Parathyroid adenoma (tissue), 2 donors: ENCODE results near the gene GATA6.

ENCODE experiments used
- H2AFZ ChIP-seq: fragments of 300-600 bp; sonication (generic); one replicate; pipeline ENCODE4 v1.7.0; 2017; ENCODE audit warnings: antibody characterized with exemption, mild to moderate bottlenecking
- H3K27ac ChIP-seq: fragments of 300-600 bp; sonication (generic); one replicate; pipeline ENCODE4 v1.7.0; 2017
- H3K27me3 ChIP-seq: fragments of 300-600 bp; sonication (generic); one replicate; pipeline ENCODE4 v1.7.0; 2017; ENCODE audit warnings: low read length; ENCODE audit not compliant: control insufficient read depth, insufficient read depth
- H3K36me3 ChIP-seq: fragments of 300-600 bp; sonication (generic); one replicate; pipeline ENCODE4 v1.7.0; 2017; ENCODE audit warnings: low read length; ENCODE audit not compliant: control insufficient read depth, insufficient read depth
- H3K4me1 ChIP-seq: fragments of 300-600 bp; sonication (generic); one replicate; pipeline ENCODE4 v1.7.0; 2017; ENCODE audit warnings: control low read depth
- H3K4me2 ChIP-seq: fragments of 300-600 bp; sonication (generic); one replicate; pipeline ENCODE4 v1.7.0; 2017; ENCODE audit warnings: low read length
- H3K4me3 ChIP-seq: fragments of 300-600 bp; sonication (generic); one replicate; pipeline ENCODE4 v1.7.0; 2017; ENCODE audit warnings: low read depth, low read length
- H3K79me2 ChIP-seq: fragments of 300-600 bp; sonication (generic); one replicate; pipeline ENCODE4 v1.7.0; 2017; ENCODE audit warnings: control low read depth
- H3K9ac ChIP-seq: fragments of 300-600 bp; sonication (generic); one replicate; pipeline ENCODE4 v1.7.0; 2017; ENCODE audit warnings: mild to moderate bottlenecking
- H3K9me3 ChIP-seq: fragments of 300-600 bp; sonication (generic); one replicate; pipeline ENCODE4 v1.7.0; 2017; ENCODE audit warnings: low read length; ENCODE audit not compliant: control insufficient read depth
- CTCF ChIP-seq: fragments of 300-600 bp; sonication (generic); IDR thresholded peaks from one replicate; pipeline ENCODE4 v1.7.0; 2017; ENCODE audit warnings: antibody characterized with exemption, mild to moderate bottlenecking
- donor health status: primary hyperparathyroidism.

GATA6 gene

GRCh38 chr18:22204214-22204536 lies 34.8 kb downstream of the GATA6 start:
- no peaks in the 10 kb centered on the region for H3K36me3 ChIP-seq
- H3K4me1 ChIP-seq: no peaks in the 10 kb centered on the region
- no peak for TF ChIP-seq CTCF
- no peaks in the 10 kb centered on the region for H3K27me3 ChIP-seq
- H3K4me3 ChIP-seq: no peak overlapping the region
- no peak overlapping the region for H3K4me2 ChIP-seq
- H3K27ac ChIP-seq: no peak overlapping the region
- H3K9ac ChIP-seq: no peak overlapping the region
- no peak overlapping the region for H2AFZ ChIP-seq
- no peaks in the 10 kb centered on the region for H3K79me2 ChIP-seq
- no peaks in the 10 kb centered on the region for H3K9me3 ChIP-seq

- Histone ChIP-seq H3K4me2 (no peak overlapping the region), H3K27me3 (no peaks in the 10 kb centered on the region), H3K9me3 (no peaks in the 10 kb centered on the region), H2AFZ (no peak overlapping the region), H3K79me2 (no peaks in the 10 kb centered on the region), H3K36me3 (no peaks in the 10 kb centered on the region), H3K27ac (no peak overlapping the region), H3K9ac (no peak overlapping the region), H3K4me1 (no peaks in the 10 kb centered on the region), H3K4me3 (no peak overlapping the region)
- TF ChIP-seq CTCF: no peak
These were observed 35.6 kb downstream of the GATA6 start for GRCh38 chr18:22204996-22205395.

- H3K36me3 ChIP-seq: no peaks in the 10 kb centered on the region
- H3K4me3 ChIP-seq: no peak overlapping the region
- H3K9ac ChIP-seq: no peak overlapping the region
- no peaks in the 10 kb centered on the region for H3K27me3 ChIP-seq
- H3K4me1 ChIP-seq: no peaks in the 10 kb centered on the region
- no peak overlapping the region for H2AFZ ChIP-seq
- H3K79me2 ChIP-seq: no peaks in the 10 kb centered on the region
- no peak for TF ChIP-seq CTCF
- no peaks in the 10 kb centered on the region for H3K9me3 ChIP-seq
- H3K27ac ChIP-seq: no peak overlapping the region
- no peak overlapping the region for H3K4me2 ChIP-seq
These were observed 37.8 kb downstream of the GATA6 start for GRCh38 chr18:22207021-22207758.

GRCh38 chr18:22210311-22210754 lies 40.9 kb downstream of the GATA6 start:
- no peak for TF ChIP-seq CTCF
- Histone ChIP-seq H3K4me3 (no peak overlapping the region), H3K27ac (no peak overlapping the region), H3K36me3 (no peaks in the 10 kb centered on the region), H3K9ac (no peak overlapping the region), H3K4me2 (no peak overlapping the region), H2AFZ (no peak overlapping the region), H3K9me3 (no peaks in the 10 kb centered on the region), H3K27me3 (no peaks in the 10 kb centered on the region), H3K4me1 (no peaks in the 10 kb centered on the region), H3K79me2 (no peaks in the 10 kb centered on the region)

GRCh38 chr18:22211657-22212056 lies 42.3 kb downstream of the GATA6 start:
- Histone ChIP-seq H3K4me1 (no peaks in the 10 kb centered on the region), H2AFZ (no peak overlapping the region), H3K9me3 (no peaks in the 10 kb centered on the region), H3K36me3 (no peaks in the 10 kb centered on the region), H3K79me2 (no peaks in the 10 kb centered on the region), H3K27me3 (no peaks in the 10 kb centered on the region), H3K9ac (no peak overlapping the region), H3K4me3 (no peak overlapping the region), H3K4me2 (no peak overlapping the region), H3K27ac (no peak overlapping the region)
- TF ChIP-seq CTCF: no peak
